ENCODE results near the gene YJEFN3.

DNA sequence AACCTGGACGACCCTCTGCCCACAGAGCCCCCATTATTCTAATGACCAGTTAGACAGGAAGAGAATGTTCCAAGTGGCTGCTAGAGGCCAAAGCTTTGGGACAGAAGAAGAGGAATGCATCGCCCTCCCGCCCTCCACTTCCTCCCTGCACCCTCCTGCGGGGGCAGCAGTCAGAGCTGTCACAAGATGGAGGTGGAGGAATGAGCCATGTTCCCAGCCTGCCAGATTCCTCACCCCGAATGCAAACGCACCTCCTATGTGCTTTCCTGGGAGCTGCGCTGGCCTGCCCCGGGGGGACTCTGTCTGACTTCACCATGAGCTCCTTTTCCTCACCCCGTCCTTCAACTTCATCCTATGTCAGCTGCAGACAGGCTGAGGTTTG is 1.7 kb downstream of the YJEFN3 start:
- TF ChIP-seq, protein P1, sequence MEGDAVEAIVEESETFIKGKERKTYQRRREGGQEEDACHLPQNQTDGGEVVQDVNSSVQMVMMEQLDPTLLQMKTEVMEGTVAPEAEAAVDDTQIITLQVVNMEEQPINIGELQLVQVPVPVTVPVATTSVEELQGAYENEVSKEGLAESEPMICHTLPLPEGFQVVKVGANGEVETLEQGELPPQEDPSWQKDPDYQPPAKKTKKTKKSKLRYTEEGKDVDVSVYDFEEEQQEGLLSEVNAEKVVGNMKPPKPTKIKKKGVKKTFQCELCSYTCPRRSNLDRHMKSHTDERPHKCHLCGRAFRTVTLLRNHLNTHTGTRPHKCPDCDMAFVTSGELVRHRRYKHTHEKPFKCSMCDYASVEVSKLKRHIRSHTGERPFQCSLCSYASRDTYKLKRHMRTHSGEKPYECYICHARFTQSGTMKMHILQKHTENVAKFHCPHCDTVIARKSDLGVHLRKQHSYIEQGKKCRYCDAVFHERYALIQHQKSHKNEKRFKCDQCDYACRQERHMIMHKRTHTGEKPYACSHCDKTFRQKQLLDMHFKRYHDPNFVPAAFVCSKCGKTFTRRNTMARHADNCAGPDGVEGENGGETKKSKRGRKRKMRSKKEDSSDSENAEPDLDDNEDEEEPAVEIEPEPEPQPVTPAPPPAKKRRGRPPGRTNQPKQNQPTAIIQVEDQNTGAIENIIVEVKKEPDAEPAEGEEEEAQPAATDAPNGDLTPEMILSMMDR (IDR thresholded peaks at IDR 0.05 in 4 of 5, conservative IDR thresholded peaks at IDR 0.05 in 1 of 5): no peak
- no peak for TF ChIP-seq POLR2A (IDR thresholded peaks at IDR 0.05)
